GM18517 (cell line): ENCODE measurements around the gene RNF38.
A peak's percentile ranks its signal among the peaks of the same experiment; 100 is the strongest.
"Not testable (repeated sequence)": the region's sequence is repeated elsewhere in the genome, so short reads cannot be mapped to it uniquely, and the experiment has no call there.

Experiments
- ATAC-seq: cut with Tn5 transposase; IDR thresholded peaks from one replicate; pipeline ENCODE4 v1.9.1; 2021; ENCODE audit warnings: mild to moderate bottlenecking, moderate library complexity; ENCODE audit not compliant: unreplicated experiment

Gene RNF38

GRCh38 chr9:36407122-36407723, 7.2 kb upstream of the RNF38 start:
- ATAC-seq, result peak; percentile 53

- ATAC-seq, result no peak
Measured at GRCh38 chr9:36402536-36402935, 2.5 kb upstream of the RNF38 start.

- no peak for ATAC-seq
Measured at GRCh38 chr9:36401897-36402480, 1.9 kb upstream of the RNF38 start.

- ATAC-seq, result peak; percentile 35
Measured at GRCh38 chr9:36401164-36401740, 1.2 kb upstream of the RNF38 start.

GRCh38 chr9:36400332-36401163, 479 bp upstream of the RNF38 start:
- ATAC-seq, result peak; percentile 58

GRCh38 chr9:36398745-36399144, 1.3 kb downstream of the RNF38 start:
- no peak for ATAC-seq

GRCh38 chr9:36396985-36397384, 3.1 kb downstream of the RNF38 start:
- ATAC-seq, result no peak

- ATAC-seq, result no peak
Measured at GRCh38 chr9:36392489-36392888, 7.6 kb downstream of the RNF38 start.

- ATAC-seq, result no peak
Measured at GRCh38 chr9:36389590-36389989, 10.5 kb downstream of the RNF38 start.

- ATAC-seq, result not testable (repeated sequence)
Measured at GRCh38 chr9:36386396-36386965, 13.6 kb downstream of the RNF38 start.

- ATAC-seq, result no peak
Measured at GRCh38 chr9:36382484-36382883, 17.6 kb downstream of the RNF38 start.

- ATAC-seq, result no peak
Measured at GRCh38 chr9:36364577-36364976, 35.5 kb downstream of the RNF38 start.

GRCh38 chr9:36363448-36363847, 36.6 kb downstream of the RNF38 start:
- no peak for ATAC-seq

- no peak for ATAC-seq
Measured at GRCh38 chr9:36358486-36358885, 41.6 kb downstream of the RNF38 start.

GRCh38 chr9:36357639-36358038, 42.4 kb downstream of the RNF38 start:
- ATAC-seq, result no peak

GRCh38 chr9:36346569-36346968, 53.5 kb downstream of the RNF38 start:
- ATAC-seq, result no peak

- no peak for ATAC-seq
Measured at GRCh38 chr9:36345103-36345846, 54.8 kb downstream of the RNF38 start.

GRCh38 chr9:36341936-36342577, 58.0 kb downstream of the RNF38 start:
- no peak for ATAC-seq

GRCh38 chr9:36337865-36338264, 62.2 kb downstream of the RNF38 start:
- ATAC-seq, result no peak

GRCh38 chr9:36337002-36337401, 63.1 kb downstream of the RNF38 start:
- no peak for ATAC-seq
